SKM-1 treated with dmso at 0.1 percent for 144 hours (cell line): ENCODE data around the gene TOGARAM1.

Source experiments
- DNase-seq: peaks from one replicate; lab custom pipeline; 2025; ENCODE audit not compliant: unreplicated experiment; lab: John Stamatoyannopoulos, UW

The TOGARAM1 gene, protein sequence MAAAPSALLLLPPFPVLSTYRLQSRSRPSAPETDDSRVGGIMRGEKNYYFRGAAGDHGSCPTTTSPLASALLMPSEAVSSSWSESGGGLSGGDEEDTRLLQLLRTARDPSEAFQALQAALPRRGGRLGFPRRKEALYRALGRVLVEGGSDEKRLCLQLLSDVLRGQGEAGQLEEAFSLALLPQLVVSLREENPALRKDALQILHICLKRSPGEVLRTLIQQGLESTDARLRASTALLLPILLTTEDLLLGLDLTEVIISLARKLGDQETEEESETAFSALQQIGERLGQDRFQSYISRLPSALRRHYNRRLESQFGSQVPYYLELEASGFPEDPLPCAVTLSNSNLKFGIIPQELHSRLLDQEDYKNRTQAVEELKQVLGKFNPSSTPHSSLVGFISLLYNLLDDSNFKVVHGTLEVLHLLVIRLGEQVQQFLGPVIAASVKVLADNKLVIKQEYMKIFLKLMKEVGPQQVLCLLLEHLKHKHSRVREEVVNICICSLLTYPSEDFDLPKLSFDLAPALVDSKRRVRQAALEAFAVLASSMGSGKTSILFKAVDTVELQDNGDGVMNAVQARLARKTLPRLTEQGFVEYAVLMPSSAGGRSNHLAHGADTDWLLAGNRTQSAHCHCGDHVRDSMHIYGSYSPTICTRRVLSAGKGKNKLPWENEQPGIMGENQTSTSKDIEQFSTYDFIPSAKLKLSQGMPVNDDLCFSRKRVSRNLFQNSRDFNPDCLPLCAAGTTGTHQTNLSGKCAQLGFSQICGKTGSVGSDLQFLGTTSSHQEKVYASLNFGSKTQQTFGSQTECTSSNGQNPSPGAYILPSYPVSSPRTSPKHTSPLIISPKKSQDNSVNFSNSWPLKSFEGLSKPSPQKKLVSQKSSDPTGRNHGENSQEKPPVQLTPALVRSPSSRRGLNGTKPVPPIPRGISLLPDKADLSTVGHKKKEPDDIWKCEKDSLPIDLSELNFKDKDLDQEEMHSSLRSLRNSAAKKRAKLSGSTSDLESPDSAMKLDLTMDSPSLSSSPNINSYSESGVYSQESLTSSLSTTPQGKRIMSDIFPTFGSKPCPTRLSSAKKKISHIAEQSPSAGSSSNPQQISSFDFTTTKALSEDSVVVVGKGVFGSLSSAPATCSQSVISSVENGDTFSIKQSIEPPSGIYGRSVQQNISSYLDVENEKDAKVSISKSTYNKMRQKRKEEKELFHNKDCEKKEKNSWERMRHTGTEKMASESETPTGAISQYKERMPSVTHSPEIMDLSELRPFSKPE (N-terminal part only)

DNA sequence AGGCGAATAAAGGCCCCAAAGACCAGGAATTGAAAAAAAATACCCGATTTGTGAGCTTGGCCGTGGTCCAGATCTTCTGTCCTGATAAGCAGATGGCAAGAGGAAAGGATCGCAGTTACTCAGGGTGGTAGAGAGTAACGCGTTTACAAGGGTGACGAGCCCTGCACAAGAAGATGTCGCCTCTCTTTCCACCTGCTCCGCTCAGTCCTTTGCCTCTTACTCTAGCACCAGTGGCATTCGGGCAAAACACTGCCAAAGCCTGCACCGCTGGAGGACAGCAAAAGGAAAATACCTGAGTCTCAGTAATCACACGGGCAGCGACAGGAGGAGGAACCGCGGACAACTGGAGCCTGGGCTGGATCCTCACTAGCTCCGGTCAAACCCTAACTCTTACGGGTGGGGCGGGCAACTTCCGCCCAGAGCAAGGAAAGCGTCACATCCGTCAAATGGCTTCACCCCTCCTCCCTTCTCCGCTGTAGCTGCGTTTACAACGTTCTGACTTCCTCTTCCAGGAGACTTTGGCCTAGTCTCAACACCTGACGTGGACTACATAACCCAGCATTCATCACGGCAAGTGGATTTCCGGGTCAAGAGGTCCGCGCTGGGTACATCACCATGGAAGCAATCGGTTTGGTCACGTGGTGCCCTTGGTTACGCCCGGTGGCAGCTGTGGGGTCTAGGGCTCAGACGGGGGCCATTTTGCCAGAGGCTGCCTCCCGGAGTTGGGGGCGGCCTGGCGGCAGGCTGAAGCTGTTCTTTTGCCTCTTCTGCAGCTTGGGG lies at the start of gene TOGARAM1, which contains the start of gene KLHL28:
TSS of gene TOGARAM1 (plus strand) at position 637 of the 780 bp plus-strand sequence. CDS start 232 bp downstream, outside the sequence.
TSS of gene KLHL28 (minus strand) at position 394 of the 780 bp plus-strand sequence. CDS start 16,019 bp downstream, outside the sequence.
- peak; percentile 90 for DNase-seq

DNA sequence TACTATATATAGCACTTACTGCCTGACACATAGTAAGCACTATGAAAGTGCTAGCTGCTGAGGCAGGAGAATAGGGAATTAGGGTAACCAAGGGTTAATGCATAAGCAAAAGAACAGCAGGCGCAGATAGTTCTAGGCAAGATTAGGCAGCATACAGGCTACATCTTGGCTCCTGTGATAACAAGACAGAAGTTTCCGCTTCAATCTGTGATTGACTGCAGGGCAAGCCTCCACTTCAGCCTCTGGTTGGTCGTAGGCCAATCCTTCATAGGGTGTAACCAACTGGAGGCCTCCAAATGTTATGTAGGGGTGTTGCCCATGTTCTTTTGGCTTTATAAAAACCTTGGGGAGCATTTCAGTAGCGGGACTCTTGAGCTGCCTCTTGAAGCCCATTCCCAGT lies 47.1 kb upstream of the TOGARAM1 start:
- DNase-seq: no peak

DNA sequence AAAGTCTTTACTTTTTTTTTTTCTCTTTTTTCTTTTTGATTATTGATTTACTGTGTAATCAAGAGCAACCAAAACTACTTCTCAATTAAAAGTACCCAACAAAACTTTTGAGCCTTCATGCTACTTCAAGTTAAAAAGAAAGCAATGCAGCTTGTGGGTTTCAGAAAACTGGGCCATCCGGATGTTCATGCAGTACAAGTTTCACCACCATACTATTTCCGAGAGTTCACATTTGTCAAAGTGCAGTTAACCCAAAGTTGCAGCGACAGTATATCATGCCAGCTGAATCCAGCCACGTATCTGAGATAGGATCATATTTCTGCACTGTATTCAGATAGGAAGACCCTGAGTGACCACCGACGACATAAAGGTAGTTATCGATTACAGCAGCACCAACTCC lies 33.2 kb upstream of the TOGARAM1 start:
- no peak for DNase-seq

DNA sequence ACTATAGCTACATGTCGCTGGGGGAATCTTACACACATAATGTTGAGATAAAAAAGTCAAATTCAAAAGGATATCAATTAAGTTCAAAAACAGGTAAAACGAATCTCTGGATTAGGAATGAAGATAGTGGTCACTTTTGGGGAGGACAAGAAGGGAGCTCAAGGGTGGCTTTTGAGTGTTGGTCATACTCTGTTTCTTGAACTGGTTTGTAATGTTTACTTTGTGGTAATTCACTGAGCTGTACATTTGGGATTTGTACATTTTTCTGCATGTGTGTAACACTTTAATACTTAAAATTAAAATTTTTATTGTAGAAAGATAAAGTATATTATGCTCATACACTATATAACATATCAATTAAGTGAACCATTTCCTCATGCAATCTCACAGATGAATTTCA lies 26.8 kb upstream of the TOGARAM1 start:
- DNase-seq: no peak

DNA sequence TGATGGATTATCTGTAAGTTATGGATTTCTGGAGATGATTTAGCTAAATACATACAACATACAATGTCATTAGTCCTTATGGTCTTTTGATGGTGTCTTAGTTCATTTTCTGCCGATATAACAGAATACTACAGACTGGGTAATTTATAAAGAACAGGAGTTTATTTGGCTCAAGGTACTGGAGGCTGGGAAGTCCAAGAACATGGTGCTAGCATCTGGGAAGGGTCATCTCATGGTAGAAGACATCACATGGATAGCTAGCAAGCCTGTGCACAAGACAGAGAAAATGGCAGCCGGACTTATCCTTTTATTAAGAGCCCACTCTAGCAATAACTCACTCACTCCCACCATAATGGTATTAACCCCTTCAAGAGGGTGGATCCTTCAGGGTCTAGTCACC lies 24.4 kb upstream of the TOGARAM1 start:
- DNase-seq: no peak

- no peak for DNase-seq
Observed at GRCh38 chr14:44940211-44940610, 21.8 kb upstream of the TOGARAM1 start.

- DNase-seq: no peak
Observed at GRCh38 chr14:44940944-44941343, 21.0 kb upstream of the TOGARAM1 start.

DNA sequence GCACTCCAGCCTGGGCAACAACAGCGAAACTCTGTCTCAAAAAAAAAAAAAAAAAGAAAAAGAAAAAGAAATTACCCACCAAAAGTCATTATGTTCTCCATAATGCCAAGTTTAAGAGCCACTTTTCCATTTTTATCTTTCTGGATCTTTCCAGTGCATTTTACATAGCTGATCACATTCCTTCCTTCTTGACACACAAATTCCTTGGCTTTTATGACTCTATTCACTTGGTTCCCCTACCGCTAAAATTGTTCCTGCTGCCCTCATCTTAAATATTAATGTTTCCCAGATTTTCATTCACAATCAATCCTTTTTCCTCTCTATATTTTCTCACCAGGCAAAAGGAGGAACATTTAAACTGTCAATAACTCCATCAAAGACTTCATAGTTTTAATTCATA lies 20.4 kb upstream of the TOGARAM1 start:
- no peak for DNase-seq

DNA sequence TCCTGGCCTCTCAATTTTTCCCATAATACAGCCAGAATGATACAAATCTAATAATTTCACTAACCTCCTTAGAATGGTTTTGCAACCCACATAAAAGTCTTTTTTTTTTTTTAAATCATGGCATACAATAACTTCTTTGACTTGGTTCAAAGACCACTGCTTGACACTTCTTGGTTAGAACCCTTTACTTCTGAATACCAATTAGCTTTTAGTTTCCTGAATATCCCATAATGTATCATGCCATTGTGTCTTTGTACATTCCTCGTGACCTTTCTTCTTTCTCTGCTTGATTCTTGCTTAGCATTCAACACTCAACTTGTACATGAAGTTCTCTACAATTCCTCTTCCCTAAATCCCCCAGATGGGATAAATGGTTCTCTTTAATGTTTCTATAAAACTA lies 19.6 kb upstream of the TOGARAM1 start:
- no peak for DNase-seq

DNA sequence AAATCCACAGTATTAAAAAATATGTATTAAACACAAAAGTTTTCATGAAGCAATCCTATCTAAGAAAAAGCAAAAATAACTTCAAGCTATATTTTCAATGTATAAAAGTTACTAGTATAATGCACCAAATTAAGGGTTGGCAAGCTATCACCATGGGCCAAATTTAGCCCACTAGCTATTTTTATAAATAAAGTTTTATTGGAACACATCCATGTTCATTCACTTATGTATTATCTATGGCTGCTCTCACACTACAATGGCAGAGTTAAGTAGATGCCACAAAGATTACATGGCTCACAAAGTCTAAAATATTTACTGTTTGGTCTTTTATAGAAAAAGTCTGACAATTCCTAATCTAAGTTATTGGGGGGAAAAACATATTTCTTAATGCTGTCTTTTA lies 17.9 kb upstream of the TOGARAM1 start:
- DNase-seq: no peak

- DNase-seq: no peak
Observed at GRCh38 chr14:44945264-44945663, 16.7 kb upstream of the TOGARAM1 start.

DNA sequence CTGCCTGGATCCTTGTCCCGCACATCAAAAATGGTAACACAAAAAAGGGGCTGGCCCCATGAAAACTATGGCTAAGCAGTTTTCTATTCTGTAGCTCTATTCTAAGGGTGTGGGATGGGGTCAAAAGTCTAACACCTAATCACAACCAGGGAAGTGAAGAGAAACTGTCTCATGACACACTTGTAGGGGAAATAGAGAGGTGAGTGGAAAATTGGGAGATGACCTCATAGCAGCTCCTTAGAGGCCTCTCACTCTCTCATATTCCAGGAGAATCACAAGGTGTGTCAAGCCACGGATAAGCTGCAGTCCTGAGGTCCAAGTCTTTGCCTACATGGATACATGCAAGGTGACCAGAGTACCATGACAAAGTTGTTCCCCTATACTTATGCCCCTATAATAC lies 10.9 kb upstream of the TOGARAM1 start:
- no peak for DNase-seq

DNA sequence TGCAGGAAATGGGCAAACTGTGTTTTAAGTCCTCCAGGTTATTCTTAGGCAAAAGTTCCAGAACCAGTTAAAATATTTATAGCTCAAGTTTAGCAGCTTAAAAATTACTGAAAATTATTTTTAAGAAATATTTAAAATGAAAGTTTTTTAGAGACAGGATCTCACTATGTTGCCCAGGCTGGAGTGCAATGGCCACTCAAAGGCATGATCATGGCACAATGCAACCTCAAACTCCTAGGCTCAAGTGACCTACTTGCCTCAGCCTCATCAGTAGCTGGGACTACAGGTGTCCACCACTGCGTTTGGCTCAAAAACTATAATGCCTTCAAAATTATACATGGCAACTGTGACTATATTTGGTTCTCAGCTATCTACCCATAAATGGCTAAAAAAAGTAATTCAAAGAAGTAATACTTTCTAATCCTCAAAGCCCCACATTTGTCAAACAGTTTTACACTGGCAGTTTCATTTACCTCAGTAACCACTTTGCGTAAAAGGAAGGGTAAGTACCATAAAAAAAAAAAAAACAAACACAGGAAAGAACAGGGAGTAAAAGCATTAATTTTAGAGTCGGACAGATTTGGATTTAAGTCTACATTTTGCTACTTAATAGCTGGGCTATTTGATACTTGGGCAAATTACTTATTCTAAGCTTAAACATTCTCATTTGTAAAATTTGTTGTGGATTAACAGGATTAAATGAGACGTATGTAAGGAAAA lies 9.4 kb upstream of the TOGARAM1 start:
- DNase-seq: no peak

- DNase-seq: no peak
Observed at GRCh38 chr14:44954750-44955149, 7.2 kb upstream of the TOGARAM1 start.

GRCh38 chr14:44955528-44955927 lies 6.5 kb upstream of the TOGARAM1 start:
- no peak for DNase-seq

DNA sequence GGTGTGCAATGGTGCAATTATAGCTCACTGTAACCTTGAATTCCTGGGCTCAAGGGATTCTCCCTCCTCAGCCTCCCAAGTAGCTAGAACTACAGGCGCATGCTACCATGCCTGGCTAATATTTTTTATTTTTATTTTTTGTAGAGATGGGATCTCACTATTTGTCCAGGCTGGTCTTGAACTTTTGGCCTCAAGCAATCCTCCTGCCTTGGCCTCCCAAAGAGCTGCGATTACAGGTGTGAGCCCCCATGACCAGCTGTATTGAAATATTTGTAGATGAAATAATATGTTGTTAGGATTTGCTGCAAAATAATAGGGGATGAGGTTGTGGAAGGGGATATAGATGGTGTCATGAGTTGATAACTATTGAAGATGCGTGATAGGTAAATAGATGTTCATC lies 5.1 kb upstream of the TOGARAM1 start:
- no peak for DNase-seq

DNA sequence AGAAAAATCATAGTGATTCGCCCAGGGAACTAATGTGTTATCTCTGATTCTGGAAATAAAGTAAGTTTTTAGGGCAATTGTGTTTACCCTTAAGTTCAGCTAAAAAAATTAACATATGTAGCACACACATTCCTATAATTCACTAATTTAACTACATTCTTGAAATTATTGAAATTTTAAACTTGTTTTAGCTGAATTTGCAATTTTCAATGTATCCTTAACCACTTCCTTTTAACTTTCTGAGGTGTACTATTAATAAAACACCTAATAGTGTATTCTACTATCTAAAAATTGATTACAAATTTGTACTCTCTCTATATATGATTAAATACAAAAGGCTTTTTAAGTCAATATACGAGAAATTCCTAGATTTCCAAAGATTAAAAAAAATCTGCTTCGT lies 2.5 kb upstream of the TOGARAM1 start:
- DNase-seq: no peak

DNA sequence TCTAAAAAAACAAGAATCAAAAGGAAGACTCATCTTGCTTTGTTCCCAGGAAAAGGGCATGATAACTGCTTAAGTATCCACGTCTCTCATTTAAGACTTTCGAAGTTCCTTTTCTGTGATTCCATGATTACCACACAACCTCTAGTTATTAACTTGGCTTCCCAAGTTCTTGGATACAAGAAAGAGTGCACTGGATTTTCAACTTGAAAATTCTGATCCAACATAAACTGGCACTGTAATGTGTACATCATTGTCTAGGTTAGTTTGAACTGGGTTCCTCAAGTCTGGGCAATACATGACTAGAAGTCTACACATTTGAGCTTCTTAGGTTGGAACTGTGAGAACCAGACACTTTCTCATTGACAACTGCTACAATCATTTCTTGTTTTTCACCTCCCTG lies 1.8 kb upstream of the TOGARAM1 start:
- DNase-seq: no peak

- DNase-seq: no peak
Observed at GRCh38 chr14:44960646-44961045, 1.3 kb upstream of the TOGARAM1 start.

DNA sequence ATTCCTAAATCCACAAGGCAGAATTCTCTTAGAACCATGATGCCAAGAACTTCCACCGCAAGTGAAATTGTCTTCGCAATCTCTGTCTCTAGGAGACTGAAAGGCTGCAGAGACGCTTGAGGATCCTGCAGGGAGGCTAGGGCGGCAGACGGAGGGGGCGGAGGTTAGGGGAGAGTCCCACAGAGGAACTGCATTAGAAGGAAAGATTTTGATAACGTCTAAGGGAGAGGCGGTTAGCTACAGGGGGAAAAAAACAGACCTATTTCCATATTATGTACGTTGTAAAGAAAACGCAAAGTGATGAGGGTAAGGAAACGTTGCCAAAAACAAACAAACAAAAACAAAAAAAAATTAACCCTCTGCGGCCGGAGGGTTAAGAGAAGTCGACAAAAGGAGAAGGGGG lies 838 bp upstream of the TOGARAM1 start:
- DNase-seq: peak; percentile 25
